ENCODE data around the gene ARHGAP6.

The ARHGAP6 gene

DNA sequence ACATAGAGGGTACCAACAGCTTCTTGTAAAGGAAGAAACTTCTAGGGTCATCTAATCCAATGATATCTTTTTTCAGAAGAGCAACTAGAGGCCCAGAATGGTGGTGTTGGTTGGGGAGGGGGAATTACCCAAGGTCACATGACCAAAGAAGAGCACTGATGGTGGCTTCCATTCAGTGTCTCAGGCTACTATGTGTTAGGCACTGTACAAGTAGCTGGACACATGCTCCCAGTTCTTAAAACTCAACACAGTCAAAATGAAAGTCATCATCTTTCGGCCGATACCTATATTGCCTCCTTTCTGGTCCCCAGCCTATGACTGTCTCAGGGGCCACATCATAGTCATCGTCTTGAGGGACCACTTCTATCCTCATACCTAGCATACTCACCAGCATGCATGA lies 88.1 kb downstream of the ARHGAP6 start:
- no peak overlapping the region for H3K4me3 ChIP-seq (replicated peaks; ENCODE audit: insufficient read depth, low read length)
- DNase-seq (ENCODE audit: low read depth in 1 of 2, low spot score in 1 of 2) = no peak
- TF ChIP-seq, protein P1, sequence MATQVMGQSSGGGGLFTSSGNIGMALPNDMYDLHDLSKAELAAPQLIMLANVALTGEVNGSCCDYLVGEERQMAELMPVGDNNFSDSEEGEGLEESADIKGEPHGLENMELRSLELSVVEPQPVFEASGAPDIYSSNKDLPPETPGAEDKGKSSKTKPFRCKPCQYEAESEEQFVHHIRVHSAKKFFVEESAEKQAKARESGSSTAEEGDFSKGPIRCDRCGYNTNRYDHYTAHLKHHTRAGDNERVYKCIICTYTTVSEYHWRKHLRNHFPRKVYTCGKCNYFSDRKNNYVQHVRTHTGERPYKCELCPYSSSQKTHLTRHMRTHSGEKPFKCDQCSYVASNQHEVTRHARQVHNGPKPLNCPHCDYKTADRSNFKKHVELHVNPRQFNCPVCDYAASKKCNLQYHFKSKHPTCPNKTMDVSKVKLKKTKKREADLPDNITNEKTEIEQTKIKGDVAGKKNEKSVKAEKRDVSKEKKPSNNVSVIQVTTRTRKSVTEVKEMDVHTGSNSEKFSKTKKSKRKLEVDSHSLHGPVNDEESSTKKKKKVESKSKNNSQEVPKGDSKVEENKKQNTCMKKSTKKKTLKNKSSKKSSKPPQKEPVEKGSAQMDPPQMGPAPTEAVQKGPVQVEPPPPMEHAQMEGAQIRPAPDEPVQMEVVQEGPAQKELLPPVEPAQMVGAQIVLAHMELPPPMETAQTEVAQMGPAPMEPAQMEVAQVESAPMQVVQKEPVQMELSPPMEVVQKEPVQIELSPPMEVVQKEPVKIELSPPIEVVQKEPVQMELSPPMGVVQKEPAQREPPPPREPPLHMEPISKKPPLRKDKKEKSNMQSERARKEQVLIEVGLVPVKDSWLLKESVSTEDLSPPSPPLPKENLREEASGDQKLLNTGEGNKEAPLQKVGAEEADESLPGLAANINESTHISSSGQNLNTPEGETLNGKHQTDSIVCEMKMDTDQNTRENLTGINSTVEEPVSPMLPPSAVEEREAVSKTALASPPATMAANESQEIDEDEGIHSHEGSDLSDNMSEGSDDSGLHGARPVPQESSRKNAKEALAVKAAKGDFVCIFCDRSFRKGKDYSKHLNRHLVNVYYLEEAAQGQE (IDR thresholded peaks at IDR 0.05; ENCODE audit: insufficient replicate concordance, low read depth) = no peak
- TF ChIP-seq, protein P2, sequence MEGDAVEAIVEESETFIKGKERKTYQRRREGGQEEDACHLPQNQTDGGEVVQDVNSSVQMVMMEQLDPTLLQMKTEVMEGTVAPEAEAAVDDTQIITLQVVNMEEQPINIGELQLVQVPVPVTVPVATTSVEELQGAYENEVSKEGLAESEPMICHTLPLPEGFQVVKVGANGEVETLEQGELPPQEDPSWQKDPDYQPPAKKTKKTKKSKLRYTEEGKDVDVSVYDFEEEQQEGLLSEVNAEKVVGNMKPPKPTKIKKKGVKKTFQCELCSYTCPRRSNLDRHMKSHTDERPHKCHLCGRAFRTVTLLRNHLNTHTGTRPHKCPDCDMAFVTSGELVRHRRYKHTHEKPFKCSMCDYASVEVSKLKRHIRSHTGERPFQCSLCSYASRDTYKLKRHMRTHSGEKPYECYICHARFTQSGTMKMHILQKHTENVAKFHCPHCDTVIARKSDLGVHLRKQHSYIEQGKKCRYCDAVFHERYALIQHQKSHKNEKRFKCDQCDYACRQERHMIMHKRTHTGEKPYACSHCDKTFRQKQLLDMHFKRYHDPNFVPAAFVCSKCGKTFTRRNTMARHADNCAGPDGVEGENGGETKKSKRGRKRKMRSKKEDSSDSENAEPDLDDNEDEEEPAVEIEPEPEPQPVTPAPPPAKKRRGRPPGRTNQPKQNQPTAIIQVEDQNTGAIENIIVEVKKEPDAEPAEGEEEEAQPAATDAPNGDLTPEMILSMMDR (IDR thresholded peaks at IDR 0.05; ENCODE audit: insufficient read depth, low read length) = no peak
- TF ChIP-seq GABPA (IDR thresholded peaks at IDR 0.05; ENCODE audit: low read depth) (no peak), SPI1 (IDR thresholded peaks at IDR 0.05; ENCODE audit: borderline replicate concordance, low read depth) (no peak), POLR2AphosphoS5 (IDR thresholded peaks at IDR 0.05; ENCODE audit: low read depth) (no peak)
- no peaks in the 10 kb centered on the region for H3K27me3 ChIP-seq (ENCODE audit: insufficient read depth, poor library complexity, severe bottlenecking)
- H3K27ac ChIP-seq (replicated peaks) = no peak overlapping the region

DNA sequence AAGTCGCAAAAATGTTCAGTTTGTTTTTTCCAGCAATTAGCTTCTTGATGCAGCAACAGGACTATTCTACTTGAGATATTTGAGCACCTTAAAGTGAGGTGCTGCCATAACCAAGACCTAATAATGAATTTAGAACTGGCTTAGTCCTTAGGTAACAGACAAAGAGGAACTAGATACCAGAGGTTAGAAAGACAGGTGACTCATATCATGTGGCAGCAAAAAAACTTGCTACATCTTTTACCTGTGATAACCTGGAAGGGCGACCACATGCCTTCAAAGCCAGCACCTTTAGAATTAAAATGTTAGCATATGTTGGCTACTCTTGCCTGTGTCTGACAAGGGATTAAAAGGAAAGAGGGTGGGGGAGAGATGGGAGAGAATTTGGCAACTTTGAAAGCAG lies 90.4 kb downstream of the ARHGAP6 start:
- TF ChIP-seq SPI1 (IDR thresholded peaks at IDR 0.05; ENCODE audit: borderline replicate concordance, low read depth) (no peak), GABPA (IDR thresholded peaks at IDR 0.05; ENCODE audit: low read depth) (no peak)
- Histone ChIP-seq H3K4me3 (replicated peaks; ENCODE audit: insufficient read depth, low read length) (no peak overlapping the region), H3K27ac (replicated peaks) (no peak overlapping the region), H3K27me3 (ENCODE audit: insufficient read depth, poor library complexity, severe bottlenecking) (no peaks in the 10 kb centered on the region)
- DNase-seq (ENCODE audit: low read depth in 1 of 2, low spot score in 1 of 2) = no peak

DNA sequence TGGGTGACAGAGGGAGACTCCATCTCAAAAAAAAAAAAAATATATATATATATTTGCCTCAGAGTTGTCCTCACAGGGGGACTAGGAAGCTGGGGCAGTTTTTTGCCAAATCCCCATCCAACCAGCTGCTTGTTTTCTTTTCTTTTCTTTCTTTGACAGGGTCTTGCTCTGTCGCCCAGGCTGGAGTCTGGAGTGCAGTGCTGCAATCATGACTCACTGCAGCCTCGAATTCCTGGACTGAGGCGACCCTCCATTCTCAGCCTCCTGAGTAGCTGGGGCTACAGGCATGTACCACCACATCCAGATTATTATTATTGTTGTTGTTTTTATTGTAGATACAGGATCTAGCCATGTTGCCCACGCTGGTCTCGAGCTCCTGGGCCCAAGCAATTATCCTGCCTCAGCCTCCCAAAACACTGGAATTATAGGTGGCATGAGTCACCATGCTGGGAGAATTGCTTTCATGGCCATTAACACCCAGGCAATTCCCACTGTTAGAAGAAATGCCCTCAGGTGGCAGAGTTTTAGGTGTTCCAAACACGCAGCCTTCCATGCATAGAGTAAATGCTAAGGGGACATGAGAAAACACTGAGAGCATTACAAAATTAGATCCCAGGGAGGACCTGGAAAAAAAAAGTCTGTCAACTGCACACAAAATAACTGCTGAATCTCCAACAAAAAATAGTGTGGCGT lies 98.0 kb downstream of the ARHGAP6 start:
- Histone ChIP-seq H3K27ac (replicated peaks) (no peak overlapping the region), H3K4me3 (replicated peaks; ENCODE audit: insufficient read depth, low read length) (no peak overlapping the region), H3K27me3 (ENCODE audit: insufficient read depth, poor library complexity, severe bottlenecking) (no peaks in the 10 kb centered on the region)
- no peak for DNase-seq (ENCODE audit: low read depth in 1 of 2, low spot score in 1 of 2)
- no peak for TF ChIP-seq SPI1 (IDR thresholded peaks at IDR 0.05; ENCODE audit: borderline replicate concordance, low read depth)
- TF ChIP-seq, protein P2 (IDR thresholded peaks at IDR 0.05; ENCODE audit: insufficient read depth, low read length) = no peak

DNA sequence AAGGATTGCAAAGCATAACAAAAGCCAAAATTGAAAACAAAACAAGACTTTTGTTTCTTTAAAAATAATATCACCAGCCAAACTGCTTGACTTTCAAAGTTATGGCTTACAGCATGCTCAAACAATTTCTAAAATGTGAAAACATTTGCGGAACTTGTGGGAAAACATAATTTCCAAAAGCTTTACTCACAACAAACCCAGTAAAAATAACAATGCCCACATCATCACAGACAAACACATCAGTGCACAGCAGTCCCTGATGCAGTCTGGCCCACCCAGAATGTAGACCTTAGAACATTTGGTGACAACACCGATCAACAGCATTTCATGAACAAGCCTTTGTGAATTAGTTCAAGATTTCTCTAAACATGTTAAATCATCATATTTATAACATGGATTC lies 98.9 kb downstream of the ARHGAP6 start:
- Histone ChIP-seq H3K27me3 (ENCODE audit: insufficient read depth, poor library complexity, severe bottlenecking) (no peaks in the 10 kb centered on the region), H3K4me3 (replicated peaks; ENCODE audit: insufficient read depth, low read length) (no peak overlapping the region), H3K27ac (replicated peaks) (no peak overlapping the region)
- no peak for TF ChIP-seq SPI1 (IDR thresholded peaks at IDR 0.05; ENCODE audit: borderline replicate concordance, low read depth)
- TF ChIP-seq, protein P1 (IDR thresholded peaks at IDR 0.05; ENCODE audit: insufficient replicate concordance, low read depth) = no peak
- TF ChIP-seq POLR2AphosphoS5 (IDR thresholded peaks at IDR 0.05; ENCODE audit: low read depth) = no peak
- TF ChIP-seq, protein P2 (IDR thresholded peaks at IDR 0.05; ENCODE audit: insufficient read depth, low read length) = no peak
- TF ChIP-seq GABPA (IDR thresholded peaks at IDR 0.05; ENCODE audit: low read depth) = no peak
- no peak for DNase-seq (ENCODE audit: low read depth in 1 of 2, low spot score in 1 of 2)

All from HL-60 (cell line).